Mammary epithelial cell (primary cell): ENCODE measurements around the gene IL6.

Experiments
- CTCF ChIP-seq, 2 donors: IDR thresholded peaks in 1 of 2; conservative IDR thresholded peaks in 1 of 2; 2 replicates each; pipeline ENCODE4 v1.5.1; 2011 to 2012; ENCODE audit warnings: inconsistent platforms in 2 of 2, low read length in 2 of 2, mild to moderate bottlenecking in 2 of 2, control low read depth in 1 of 2, low read depth in 1 of 2; ENCODE audit not compliant: insufficient read depth in 1 of 2; ENCODE audit errors: extremely low read depth in 1 of 2
- EZH2 ChIP-seq: IDR thresholded peaks from 2 replicates; pipeline ENCODE4 v1.6.1; 2012; ENCODE audit warnings: low read length, inconsistent platforms, borderline replicate concordance

GRCh38 chr7:22712999-22713398, 14.0 kb upstream of the IL6 start:
- TF ChIP-seq CTCF (conservative IDR thresholded peaks at IDR 0.05 in 1 of 2, IDR thresholded peaks at IDR 0.05 in 1 of 2; ENCODE audit: extremely low read depth in 1 of 2, insufficient read depth in 1 of 2, low read depth in 1 of 2, low read length in 2 of 2) (no peak), EZH2 (no peak)
